HG03520 (cell line): ENCODE results near the gene KDELR3.

Experiments used
- ATAC-seq: cut with Tn5 transposase; IDR thresholded peaks from one replicate; pipeline ENCODE4 v1.9.1; 2021; ENCODE audit warnings: mild to moderate bottlenecking, moderate library complexity; ENCODE audit not compliant: unreplicated experiment

KDELR3 gene

DNA sequence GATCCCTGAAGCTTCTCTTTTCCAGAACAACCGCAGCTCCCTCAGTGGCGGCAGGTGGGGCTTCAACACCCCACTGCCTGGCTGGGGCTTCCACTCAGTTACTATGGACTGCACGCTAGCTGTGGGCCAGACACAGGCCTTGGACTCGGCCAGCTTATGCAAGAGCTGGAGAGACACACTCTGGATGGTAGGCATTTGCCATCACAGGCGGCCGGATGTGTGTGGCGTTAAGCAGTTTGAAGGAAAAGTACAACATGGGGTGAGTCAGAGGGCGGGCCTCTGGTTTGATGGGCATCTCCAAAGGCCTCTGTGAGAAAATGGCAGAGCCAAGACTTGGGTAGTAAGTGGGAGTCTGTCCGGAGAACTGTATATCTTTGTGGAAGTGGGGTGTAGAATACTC lies 30.5 kb upstream of the KDELR3 start:
- ATAC-seq = no peak

DNA sequence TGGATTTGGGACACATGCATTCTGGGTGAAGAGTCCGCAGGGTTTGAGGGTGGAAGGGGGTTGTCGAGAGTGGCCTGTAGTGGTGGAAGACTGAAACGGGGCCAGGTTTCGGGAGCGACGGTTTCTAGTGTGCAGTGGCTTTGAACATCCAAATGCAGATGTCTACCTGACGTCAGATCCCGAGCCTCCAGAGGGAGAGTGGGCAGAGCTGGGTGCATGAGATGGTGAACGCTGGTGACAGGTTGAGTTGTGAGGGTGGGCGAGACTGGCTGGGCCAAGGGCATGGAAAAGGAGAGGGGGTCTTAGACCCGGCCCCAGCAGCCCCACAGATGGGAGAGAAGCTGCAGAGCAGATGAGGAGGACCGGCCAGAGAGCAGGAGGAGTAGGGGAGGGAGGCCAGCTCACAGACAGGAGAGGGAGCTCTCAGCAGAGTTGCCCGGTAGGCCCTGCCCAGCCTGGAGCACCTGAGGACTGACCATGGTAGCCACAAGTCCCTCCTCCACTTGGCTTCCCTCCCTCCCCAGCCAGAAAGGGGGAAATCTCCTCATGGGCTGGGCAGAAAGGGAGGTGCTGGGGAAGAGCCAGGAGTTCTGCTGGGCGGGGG lies 27.0 kb upstream of the KDELR3 start:
- ATAC-seq = no peak

DNA sequence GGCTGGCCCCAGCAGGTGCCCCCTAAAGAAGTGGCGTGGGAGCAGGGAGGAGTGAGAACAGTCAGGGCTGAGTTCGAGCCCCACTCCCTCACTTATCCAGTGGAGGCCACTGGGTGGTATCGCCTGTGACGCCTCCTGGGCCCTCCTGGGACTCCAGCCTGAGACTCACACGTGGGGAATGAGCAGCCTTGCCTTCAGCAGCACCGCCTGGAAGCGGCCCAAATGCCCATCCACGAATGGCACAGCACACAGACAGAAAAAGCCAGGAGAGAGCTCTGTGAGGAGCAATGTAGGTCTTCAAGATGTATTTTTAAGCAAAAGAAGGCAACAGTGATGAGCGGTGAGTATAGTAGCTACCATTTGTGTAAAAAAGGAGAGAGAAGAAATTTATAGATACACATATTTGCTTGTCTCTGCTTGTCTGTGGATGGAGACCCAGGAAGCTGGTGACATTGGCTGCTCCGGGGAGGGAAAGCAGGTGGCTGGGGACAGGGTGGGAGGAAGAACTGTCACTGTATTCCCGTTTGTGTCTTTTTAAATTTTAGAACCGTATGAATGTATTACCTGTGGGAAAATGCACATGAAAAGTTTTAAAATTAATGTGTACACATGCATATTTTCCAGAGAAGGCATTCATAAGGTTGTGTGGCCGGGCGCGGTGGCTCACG lies 26.1 kb upstream of the KDELR3 start:
- ATAC-seq = no peak

DNA sequence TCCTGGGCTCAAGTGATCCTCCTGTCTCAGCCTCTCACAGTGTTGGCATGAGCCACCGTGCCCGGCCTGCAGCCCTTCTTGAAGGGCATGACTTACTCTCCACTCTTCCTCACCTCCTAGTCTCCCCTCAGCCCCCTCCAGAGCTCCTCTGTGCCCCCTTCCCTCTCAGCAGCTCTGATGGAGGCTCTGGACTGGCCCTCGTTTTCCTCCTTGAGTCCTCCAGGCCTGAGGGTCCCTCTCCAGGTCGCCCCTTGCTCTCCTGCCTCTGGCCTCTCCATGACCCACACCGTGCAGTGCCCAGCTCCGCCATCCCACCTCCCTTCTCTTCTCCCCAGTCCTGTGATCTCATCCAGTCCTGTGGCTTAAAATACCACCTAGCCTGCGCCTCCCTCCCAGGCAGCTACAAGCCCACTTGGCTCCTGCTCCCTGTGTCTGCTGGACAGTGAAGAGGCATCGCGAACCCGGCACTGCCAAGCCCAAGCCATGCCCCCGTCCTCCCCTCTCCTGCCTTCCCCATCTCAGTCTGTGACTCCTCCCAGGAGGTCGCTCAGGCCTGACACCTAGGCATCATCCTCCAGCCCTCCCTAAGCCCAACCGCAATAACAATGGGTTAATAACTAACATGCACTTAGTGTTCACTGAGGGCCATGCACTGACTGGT lies 24.8 kb upstream of the KDELR3 start:
- ATAC-seq = no peak

DNA sequence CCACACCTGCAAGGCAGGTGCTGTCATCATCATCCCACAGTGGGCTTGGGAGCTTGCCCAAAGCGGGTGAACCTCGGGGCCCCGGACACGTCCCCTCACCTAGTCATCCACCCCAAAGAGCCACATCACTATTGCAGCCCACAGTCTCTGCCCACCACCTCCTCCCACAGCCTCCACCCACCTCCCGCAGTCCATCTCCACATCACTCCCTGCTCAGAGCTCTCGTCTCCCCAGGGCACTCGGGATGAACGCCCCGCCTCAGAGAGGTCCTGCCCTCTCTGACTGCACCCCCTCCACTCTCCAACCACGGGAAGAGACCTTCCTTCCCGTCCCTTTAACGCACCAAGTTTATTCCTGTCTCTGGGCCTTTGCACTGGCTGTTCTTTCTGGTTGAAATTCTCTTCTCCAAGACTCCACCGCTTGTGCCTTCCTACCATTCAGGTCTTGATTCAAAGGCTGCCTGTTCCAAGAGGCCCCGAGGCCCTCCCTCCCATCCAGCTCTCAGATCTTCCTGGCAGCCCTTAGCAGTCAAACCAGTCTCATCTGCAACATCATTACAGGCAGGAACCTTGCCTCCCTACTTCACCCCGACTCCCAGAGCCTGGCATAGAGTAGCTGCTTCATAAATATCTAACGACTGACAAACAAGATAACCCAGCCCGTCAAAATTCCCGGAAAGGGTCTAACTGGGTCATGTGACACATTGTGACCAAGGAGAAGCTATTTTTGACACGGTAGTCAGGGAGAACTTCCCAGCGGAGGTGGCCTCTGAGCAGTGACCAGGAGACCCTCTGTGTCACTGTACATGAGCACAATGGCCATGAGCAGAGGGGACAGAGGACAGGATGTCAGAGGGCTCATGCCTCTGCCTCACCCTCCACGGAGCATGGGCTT lies 24.0 kb upstream of the KDELR3 start:
- no peak for ATAC-seq

DNA sequence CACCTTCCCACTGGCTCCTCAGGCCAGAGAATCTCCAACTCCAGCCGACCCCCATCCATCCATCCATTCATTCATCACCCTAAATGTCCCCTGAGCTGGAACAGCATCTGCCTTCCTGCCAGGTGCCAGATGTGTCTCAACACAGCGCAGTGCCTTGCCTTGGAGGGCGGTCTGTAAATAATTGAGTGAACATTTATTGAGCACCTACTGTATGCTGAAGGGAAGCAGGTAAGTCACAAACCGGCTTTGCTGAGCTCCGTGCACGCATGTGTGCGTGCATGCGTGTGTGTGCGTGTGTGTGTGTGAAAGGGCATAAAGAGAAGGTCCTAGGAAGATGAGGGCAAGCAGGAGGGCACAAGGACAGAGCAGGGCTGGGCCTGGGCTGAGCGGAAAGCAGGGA lies 23.1 kb upstream of the KDELR3 start:
- ATAC-seq = no peak

DNA sequence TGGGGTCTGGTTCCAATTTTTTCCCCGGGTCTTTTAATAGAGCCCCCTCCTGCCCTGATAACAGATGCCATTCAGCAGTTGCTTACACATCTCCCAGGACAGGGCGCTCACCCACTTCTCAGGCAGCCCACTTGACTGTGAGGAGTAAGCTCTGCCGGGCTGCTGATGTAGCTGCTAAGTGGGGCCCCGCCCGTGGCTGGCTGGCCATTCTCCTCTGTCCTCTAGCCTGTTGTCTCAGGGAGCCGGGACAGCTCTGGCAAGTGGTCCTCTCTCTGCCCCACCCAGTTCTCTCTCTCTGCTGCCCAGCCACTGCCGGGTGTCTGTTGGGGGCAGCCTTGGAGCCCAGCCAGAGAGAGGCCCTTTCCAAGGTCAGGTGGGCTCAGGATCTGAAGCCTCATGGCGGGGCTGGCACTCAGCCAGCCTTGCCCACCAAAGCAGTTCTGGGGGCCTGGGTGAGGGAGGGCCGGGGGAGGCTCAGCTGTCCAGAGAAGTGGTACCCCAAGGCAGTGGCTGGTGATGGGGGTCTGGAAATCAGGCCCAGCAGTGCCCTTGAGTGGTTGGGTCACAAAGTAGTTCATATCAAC lies 21.8 kb upstream of the KDELR3 start:
- ATAC-seq = no peak

DNA sequence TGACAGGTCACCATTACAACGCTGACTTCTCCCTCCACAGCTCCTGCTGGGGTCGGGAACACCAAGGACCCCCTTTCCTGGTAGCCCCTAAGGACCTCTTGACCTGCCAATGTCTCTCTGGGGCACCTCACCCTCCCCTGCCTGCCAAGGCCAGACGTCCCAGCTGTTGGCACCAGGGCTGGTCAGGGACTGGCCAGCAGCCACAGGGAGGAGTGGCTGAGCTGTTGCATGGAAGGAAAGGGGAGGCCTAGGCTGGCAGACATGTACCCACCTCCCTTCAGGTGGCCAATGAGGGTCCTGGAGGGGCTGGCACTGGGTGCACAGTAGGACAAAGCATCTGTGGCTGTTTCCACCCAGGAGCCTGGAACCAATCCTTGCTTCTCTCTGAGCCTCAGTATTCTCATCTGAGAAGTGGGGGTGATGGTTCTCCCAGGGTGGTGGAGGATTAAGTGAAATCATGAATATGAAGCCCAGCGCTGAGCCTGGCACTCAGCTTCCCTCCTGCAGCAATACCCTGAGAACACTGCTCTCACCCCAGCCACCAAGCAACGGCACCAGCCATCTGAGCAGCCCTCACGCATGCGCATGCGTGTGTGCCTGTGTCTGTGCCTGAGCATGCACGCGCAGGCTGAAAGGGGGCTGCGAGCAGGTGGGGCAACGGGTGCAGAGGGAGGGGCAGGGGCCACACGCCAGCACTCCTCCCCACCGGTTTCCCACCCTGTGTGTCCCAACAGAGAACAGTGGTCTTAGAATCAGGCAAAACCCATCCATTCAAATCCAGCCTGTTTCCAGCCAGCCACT lies 18.8 kb upstream of the KDELR3 start:
- no peak for ATAC-seq

DNA sequence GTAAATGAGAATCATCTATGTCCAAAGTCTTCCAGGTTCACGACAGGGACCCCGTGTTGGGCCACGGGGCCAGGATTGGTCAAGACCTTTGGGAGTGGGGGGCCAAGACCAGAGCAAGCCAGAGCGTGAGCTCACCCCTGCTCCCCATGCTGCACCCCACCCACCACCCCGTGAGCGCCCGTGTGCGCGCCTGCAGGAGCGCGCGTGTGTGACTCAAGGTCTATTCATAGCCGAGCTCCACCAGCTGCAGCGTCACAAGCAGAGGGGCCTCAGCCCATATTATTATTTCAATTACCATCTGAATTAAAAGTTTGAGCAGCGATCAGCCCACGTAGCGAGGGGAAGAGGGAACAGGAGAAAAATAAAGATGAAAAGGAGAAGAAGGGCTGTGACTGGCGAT lies 18.1 kb upstream of the KDELR3 start:
- no peak for ATAC-seq

DNA sequence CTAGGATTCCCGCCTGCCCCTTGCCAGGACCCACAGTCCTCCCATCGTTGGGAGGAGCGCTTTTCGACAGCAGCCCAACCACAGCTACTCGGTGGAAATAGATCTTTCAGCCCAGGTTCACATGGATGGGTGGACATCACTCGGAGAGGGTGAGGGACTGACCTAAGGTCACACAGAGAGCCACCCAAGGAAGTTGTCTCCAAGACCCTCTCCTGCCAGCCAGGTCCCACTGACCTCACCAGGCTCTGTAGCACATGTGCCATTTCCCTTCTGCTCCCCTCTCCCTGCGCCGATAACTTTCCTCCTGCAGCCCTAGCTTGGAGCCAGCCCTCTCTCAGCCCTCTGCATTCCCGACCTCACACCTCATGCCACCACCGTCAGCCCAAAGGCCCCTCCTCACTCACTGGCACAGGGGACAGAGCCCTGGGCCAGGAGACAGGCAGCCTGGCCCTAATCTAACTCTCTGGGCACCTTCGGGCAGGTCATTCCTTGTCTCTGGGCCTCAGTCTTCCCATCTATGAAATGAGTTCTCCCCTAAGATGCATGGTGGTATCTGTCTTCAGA lies 17.6 kb upstream of the KDELR3 start:
- no peak for ATAC-seq

DNA sequence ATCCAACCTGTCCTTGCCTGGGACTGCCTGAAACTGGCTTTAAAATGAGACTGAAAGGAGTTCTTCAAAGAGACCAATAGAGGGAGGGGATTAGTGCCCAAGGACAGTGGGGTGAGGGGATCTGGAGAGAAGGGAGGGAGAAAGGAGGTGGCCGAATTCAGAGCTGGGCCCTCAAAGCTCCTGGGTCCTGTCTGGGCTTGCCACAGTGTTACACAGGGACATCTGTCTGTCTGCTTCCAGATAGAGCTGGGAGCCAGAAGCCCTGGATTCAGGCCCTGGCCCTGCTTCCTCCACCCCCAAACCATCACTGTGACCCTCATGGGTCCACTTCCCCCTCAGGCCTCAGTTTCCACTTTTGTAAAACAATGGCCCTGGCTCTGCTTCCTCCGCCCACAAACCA lies 16.5 kb upstream of the KDELR3 start:
- no peak for ATAC-seq

DNA sequence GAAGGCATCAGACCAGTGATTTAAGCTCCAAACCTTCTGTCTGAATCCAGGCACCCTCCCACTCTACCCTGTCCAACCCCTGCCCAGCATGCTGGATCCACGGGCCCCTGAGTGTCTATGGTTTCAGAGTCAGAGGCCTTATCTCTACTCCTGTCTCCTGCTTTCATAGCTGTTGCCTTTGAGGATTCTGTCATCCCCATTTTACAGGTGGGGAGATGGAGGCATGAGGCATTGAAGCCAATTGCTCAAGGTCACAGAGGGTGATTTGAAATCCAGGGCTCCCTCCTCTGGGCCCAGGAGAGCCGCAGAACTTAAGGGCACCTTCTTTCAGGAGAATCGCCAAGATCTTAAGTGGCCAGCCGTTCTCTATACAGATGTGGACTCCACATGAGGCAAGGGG lies 16.0 kb upstream of the KDELR3 start:
- ATAC-seq = no peak

DNA sequence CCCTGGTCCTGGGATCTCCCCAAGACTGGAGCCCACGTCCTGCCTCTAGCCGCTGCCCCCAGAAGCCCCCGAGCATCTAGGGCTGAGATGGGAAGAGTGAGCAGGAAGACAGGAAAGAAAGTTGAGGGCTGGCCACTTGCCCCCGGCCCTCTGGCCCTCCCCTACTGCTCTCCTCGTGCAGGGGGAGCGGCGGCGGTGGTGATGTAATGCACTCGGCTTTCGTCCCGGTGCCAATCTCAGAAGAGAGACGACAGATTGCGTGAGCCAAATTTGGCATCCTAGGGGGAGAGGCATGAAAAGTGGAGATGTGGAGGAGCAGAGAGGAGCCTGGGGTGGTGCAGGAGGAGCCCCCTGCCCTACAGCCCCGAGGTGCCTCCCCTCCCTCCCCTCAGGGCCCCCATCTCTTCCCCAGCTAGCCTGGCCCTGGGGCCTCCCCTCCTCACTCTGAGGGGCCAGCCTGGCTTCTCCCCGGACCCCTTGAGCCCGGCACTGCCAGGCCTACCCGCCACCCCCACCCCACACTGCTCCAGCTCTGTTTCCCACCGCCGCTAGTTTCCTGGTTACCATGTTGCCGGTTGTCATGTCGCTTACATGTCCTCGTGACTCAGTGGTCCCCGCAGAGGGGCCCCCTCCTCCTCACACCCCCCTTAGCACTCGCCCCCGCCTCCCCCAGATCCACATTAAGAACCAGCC lies 15.4 kb upstream of the KDELR3 start:
- no peak for ATAC-seq

DNA sequence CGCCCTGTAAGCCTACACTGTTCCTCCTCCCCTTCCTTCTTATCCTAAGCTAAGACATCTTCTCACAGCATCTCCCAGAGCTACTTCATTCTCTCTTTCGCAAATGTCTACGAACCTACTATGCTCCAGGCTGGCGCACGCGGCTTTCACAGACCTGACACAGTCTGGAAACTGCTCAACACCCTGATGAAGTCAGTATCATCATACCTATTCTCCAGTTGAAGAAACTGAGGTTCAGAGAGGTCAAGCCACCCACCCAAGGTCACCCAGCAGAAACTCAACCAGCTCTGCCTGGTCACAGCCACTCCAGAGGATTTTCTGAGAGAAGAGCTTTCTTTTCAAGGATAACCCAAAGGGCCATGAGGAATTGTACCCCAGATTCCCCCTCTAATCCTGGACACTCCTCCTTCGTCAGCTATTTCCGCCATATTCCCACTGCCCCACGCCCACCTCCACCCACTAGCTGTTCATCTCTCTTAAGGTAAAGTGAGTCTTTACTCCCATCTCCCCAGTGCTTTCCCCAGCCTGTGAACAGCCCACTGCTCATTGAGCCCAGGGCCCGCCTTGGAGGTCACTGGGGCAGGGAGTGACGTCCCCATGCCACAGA lies 14.7 kb upstream of the KDELR3 start:
- ATAC-seq = no peak

DNA sequence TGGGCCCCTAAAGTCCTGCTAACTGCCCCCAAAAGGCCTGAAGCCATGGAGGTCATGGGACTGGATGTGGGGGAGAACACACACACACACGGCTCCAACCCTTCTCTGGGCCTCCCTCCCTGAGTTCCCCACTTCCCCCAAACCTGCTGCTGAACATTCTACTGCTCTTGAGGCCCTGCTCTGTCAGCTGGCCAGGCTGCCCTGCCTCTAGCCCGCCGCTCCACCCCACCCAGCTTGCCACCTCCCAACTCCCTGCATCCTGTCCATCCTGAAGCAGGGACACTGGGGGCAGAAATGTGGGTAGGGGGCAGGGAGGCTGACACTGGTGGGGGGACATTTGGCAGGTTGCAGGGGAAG lies 13.9 kb upstream of the KDELR3 start:
- no peak for ATAC-seq

DNA sequence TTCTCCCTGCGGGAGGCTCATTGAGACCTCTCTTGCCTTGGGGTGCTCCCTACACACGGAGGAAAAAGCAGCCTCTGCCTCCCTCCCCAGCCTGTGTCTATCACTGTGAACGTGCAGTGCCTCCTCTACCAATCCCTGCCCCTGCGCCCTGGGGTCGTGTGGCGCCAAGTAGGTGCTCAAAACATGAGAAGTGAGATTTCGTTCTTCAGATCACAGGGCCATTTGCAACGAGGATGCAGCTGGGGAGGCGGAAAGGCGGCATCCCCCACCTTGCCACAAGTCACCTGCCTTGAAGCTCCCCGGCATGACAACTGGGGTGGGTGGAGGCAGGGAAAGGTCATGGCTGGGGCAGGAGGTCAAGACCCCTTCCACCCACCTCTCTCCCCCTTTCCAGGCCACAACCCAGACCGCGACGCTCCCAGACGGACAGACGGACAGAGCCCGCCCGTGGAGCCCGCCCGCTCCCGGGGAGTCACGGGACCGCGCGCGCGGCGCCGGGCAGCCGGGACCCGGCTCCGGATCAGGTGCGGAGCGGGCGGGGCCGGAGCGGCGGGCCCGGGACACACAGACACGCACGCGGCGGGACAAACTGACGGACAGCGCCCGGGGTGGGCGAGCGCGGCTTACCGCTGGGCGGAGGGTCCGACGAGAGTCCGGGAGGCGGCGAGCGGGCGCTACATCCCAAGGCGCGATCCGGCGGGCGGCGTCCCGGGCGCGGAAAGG lies 13.4 kb upstream of the KDELR3 start:
- no peak for ATAC-seq

DNA sequence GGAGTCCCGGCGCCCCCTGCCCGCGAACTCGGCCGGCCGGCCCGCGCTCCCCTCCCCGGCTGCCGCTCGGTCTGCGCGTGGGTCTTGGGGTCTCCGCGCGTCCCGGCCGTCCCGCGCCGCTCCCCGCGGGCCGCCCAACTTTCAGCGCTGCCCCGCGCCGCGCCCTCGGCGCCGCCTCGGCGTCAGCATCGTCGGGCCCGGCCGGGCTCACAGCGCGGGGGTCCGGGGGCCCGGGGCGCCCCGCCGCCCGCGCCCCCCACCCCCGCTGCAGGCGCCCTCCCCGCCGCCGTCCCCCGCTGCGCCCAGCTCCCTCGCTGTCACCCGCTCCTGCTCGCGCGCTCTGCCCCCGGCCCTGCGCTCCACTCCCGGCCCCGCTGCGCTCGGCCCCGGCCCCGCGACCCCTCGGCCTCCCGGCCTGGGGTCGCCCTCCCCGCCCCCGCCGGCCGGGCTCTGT lies 12.8 kb upstream of the KDELR3 start, which contains the start of gene KCNJ4:
Gene KCNJ4, minus strand, starts transcription at position 124 of the 454 bp plus-strand sequence. CDS start 27,067 bp downstream, outside the sequence.
- ATAC-seq = no peak
